ENCODE data around the gene RAB11FIP2.

RAB11FIP2 gene

GRCh38 chr10:117967149-117967650 lies 79.5 kb downstream of the RAB11FIP2 start:
- no peak for DNase-seq

GRCh38 chr10:117965984-117966383 lies 80.8 kb downstream of the RAB11FIP2 start:
- Mint-ChIP-seq H3K9me3 (no peaks in the 10 kb centered on the region), H3K36me3 (ENCODE audit: low read depth) (no peaks in the 10 kb centered on the region), H3K4me1 (peaks cover 9% of the 10 kb centered on the region), H3K27ac (no peak overlapping the region), H3K27me3 (ENCODE audit: low read depth, poor library complexity) (peaks cover 10% of the 10 kb centered on the region), H3K4me3 (no peak overlapping the region)
- no peak for TF ChIP-seq CTCF (IDR thresholded peaks at IDR 0.05)
- no peak for DNase-seq

More at GRCh38 chr10:117967149-117967650, 79.5 kb downstream of the RAB11FIP2 start:
- Mint-ChIP-seq H3K27me3 (ENCODE audit: low read depth, poor library complexity) (peaks cover 14% of the 10 kb centered on the region), H3K36me3 (ENCODE audit: low read depth) (no peaks in the 10 kb centered on the region), H3K4me1 (peaks cover 9% of the 10 kb centered on the region), H3K27ac (no peak overlapping the region), H3K9me3 (no peaks in the 10 kb centered on the region), H3K4me3 (no peak overlapping the region)
- TF ChIP-seq CTCF (IDR thresholded peaks at IDR 0.05), result no peak

- H3K36me3 Mint-ChIP-seq (ENCODE audit: low read depth), result no peaks in the 10 kb centered on the region
- H3K4me1 Mint-ChIP-seq, result peaks cover 13% of the 10 kb centered on the region
- H3K4me3 Mint-ChIP-seq, result no peak overlapping the region
- H3K27ac Mint-ChIP-seq, result no peak overlapping the region
- no peak for TF ChIP-seq CTCF (IDR thresholded peaks at IDR 0.05)
- H3K27me3 Mint-ChIP-seq (ENCODE audit: low read depth, poor library complexity), result peaks cover 8% of the 10 kb centered on the region
- no peaks in the 10 kb centered on the region for H3K9me3 Mint-ChIP-seq
- no peak for DNase-seq
Measured at GRCh38 chr10:117964536-117964935, 82.2 kb downstream of the RAB11FIP2 start.

- TF ChIP-seq CTCF (IDR thresholded peaks at IDR 0.05), result no peak
Measured at GRCh38 chr10:117960345-117960935, 86.3 kb downstream of the RAB11FIP2 start.

GRCh38 chr10:117956972-117957371 lies 89.8 kb downstream of the RAB11FIP2 start:
- Mint-ChIP-seq H3K36me3 (ENCODE audit: low read depth) (no peaks in the 10 kb centered on the region), H3K27ac (no peak overlapping the region), H3K4me3 (no peak overlapping the region), H3K27me3 (ENCODE audit: low read depth, poor library complexity) (peaks cover 14% of the 10 kb centered on the region), H3K9me3 (no peaks in the 10 kb centered on the region), H3K4me1 (peaks cover 5% of the 10 kb centered on the region)
- DNase-seq, result no peak
- TF ChIP-seq CTCF (IDR thresholded peaks at IDR 0.05), result no peak

More at GRCh38 chr10:117960345-117960935, 86.3 kb downstream of the RAB11FIP2 start:
- Mint-ChIP-seq H3K27ac (no peak overlapping the region), H3K4me1 (peaks cover 15% of the 10 kb centered on the region), H3K9me3 (no peaks in the 10 kb centered on the region), H3K36me3 (ENCODE audit: low read depth) (no peaks in the 10 kb centered on the region), H3K27me3 (ENCODE audit: low read depth, poor library complexity) (peaks cover 11% of the 10 kb centered on the region), H3K4me3 (no peak overlapping the region)
- no peak for DNase-seq

DNA sequence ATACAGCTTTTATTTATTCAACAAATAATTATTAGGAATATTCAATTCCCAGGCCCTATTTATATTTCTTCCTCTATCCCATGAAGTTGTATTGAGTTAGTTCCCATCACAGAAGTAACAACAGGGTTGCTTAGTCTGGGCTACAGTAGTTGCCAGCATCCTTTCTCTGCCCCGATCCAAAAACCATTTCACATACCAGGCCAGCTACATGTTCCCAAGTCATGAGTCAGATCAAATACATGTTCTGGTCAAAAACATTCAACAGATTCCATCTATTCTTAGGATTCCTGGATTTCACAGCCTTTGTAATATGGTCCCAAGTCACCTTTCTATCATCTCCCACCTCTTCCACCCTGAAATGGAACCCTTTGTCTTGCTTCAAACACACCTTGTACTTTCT lies 91.6 kb downstream of the RAB11FIP2 start:
- Mint-ChIP-seq H3K9me3 (no peaks in the 10 kb centered on the region), H3K36me3 (ENCODE audit: low read depth) (no peaks in the 10 kb centered on the region), H3K27me3 (ENCODE audit: low read depth, poor library complexity) (peaks cover 11% of the 10 kb centered on the region), H3K4me1 (peaks cover 5% of the 10 kb centered on the region), H3K4me3 (no peak overlapping the region), H3K27ac (no peak overlapping the region)
- no peak for DNase-seq
- no peak for TF ChIP-seq CTCF (IDR thresholded peaks at IDR 0.05)
